GM21423 (cell line): ENCODE results near the gene REEP3.
"Not testable (repeated sequence)": the region's sequence is repeated elsewhere in the genome, so short reads cannot be mapped to it uniquely, and the experiment has no call there.

Experiments
- ATAC-seq: cut with Tn5 transposase; IDR thresholded peaks from one replicate; pipeline ENCODE4 v1.9.1; 2021; ENCODE audit warnings: mild to moderate bottlenecking, moderate library complexity; ENCODE audit not compliant: unreplicated experiment

The REEP3 gene

DNA sequence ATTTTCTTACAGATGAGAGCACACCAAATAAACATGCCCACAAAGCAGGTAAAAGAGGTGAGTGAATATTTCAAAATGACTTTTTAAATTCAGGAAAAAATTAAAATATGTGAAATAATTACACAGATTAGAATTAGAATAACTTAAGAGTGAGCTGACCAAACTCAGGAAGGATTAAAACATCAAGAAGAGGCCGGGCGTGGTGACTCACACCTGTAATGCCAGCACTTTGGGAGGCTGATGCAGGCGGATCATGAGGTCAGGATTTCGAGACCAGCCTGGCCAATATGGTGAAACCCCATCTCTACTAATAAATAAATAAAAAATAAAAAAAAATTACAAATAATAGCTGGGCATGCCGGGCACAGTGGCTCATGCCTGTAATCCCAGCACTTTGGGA lies 140.1 kb downstream of the REEP3 start:
- ATAC-seq, result no peak

DNA sequence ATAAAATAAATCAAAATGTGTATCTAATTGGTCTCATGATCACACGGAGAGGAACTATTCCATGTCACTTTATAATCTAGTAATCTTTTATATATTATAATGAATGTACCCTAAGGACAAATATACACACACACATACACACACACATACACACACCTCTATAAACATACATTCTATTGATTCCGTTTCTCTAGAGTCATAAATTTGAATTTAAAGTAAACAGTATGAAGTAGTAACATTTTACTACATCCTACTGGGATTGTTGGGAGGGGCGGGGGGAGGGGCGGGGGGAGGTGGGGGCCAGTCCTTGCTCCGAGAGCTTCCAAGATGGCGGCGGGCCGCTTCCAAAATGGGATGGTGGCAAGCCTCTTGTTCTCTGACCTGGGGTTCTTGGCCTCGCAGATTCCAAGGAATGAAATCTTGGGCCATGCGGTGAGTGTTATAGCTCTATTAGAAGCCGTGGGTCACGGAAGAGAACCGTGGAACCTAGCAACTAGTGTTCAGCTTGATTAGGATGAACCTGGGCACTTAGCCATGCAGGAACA lies 143.2 kb downstream of the REEP3 start:
- no peak for ATAC-seq

DNA sequence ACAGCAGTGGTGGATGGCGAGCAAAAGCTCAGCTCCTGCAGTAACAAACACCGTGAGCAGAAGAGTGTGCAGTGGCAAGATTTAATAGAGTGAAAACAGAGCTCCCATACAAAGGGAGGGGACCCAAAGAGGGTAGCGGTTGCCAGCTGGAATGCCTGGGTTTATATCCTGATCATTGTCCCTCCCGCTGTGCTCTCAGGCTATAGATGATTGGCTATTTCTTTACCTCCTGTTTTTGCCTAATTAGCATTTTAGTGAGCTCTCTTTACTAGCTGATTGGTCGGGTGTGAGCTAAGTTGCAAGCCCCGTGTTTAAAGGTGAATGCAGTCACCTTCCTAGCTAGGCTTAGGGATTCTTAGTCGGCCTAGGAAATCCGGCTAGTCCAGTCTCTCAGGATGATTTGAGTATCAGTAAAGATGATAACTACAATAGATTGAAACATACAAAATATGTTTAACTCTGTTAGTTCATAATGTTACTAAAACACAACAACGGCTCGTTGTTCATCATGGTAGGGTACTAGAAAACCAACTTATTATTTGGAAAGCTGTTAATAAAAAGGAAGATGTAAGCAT lies 143.9 kb downstream of the REEP3 start:
- ATAC-seq, result not testable (repeated sequence)

DNA sequence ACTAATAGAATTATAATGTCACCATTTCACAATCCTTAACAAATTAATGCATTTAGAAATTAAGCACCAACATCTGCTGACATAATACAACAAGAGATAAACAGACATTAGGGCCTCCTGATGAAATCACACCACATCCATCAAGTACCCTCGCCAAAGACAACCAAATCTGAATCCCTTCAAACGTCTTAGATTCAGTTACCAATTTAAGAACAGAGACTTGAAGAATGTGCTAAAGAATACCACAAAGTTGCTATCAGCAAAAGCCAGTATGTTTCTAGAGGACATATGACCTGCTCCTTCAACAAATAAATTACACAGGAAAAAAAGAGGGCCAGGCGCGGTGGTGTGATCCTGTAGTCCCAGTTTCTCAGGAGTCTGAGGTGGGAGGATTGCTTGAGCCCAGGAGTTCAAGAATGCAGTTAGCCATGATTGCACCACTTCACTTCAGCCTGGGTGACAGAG lies 144.5 kb downstream of the REEP3 start:
- no peak for ATAC-seq

DNA sequence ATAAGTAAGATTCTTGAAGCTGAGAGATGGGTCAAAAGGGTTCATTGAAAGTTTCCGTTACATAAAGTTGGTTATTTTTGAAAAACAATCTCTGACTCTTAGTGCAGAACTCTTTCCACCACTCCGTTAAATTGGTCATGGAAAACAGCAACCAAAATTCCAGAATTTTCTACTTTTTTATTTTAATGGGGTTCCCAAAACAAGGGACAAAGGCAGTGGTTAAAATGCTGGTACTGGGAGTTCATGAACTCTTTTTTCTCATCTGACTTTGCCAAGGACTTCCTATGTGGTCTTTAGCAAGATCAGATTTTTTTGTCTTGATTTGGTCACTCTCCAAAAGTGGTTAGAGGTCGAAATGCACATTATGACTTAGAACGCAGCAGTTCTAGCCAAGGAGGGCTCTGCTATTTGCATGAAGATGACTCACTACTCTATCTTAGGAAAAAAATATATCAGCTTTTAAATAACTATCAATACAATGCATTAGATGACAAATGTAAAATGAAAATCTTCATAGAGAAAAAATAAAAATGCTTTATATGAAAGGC lies 145.7 kb downstream of the REEP3 start:
- no peak for ATAC-seq

DNA sequence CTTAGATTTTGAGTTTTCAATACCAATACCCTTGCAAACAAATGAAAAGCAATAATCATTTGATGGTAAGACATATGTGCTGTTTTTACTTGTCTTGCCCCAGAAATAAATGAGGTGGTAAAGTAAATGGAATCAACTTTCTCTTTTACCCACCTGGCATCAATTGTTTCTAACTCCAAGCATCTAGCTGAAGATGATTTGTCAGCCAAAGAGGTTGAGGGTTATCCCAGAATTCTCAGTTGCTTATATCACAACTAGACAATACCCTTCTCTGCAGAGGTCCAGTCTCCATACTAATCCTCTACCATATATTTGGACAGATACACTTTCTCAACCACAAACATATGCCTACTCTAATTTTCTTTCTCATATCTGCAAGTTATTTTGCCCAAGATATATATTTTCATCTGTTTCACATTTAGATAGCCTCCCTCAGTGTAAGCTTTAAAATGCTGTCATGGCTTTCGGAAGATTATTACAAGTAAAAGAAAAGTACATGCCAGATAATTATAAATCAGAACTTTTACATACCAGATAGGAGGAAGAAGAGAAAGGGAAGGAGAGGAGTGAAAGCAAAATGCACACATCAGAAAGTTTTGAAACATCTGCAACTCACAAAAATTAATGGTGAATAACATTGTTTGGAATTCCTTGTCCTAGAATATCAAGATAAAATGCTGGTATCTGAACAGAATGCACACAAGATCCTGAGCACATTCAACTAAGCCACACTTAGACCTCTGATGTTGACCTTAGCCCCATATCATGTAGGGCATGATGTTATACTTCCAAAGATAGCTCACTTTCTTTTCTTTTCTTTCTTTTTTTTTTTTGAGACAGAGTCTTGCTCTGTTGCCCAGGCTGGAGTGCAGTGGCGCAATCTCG lies 146.6 kb downstream of the REEP3 start:
- no peak for ATAC-seq

DNA sequence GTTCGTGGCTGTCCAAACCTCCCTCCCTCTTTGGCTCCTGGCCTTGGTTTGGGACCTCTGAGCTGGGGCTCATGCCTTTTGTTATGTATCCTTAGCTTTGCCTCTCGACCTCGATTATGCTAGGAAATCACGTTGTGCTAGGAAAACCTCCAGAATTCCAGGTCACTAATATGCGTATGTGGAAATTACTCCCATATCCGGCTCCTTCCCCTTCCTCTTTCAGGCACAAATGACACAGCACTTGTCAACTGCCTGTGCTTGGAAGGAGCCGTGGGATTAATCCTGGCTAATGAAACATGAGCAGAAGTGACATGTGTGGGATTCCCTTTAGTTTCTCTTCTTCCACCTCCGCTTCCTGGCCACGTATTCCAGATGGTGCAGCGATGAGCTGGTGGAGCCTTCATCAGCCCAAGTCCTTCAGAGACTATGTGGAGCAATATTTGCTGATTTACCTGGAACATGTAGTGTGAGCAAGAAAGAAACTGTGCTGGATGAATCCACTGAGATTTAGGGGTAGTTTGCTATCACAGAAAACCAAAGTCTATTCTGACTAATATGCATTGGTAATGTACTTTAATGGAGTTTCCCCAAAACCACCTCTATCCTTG lies 149.2 kb downstream of the REEP3 start:
- no peak for ATAC-seq

DNA sequence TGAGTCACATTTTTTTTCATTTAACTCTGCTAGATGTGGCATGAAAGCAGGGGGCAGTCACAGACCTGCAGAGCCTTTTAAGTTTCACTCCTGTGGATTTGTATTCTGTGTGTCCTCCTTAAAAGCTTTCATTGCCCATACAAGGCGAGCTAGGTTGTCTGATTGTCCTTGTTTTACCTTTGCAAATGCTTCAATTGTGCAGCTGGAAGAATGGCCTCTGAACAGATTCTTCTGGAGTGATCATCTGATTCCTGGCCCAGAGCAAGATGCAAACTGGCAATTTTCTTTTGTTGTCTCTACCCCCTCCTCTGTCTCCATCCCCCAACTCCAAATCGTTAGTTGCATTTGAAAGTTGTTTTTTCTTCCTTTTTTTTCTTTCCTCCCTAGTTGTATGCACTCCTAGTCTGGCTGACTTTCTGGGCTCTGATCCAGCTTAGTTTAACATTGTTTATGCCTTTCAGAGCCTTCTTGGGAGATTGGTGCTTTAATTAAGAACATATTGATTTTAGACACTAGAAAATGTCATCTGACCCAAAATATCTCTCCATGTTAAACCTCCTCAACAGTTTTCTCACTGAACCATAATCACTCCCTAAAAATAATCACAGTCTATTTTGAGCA lies 150.2 kb downstream of the REEP3 start:
- ATAC-seq, result no peak

DNA sequence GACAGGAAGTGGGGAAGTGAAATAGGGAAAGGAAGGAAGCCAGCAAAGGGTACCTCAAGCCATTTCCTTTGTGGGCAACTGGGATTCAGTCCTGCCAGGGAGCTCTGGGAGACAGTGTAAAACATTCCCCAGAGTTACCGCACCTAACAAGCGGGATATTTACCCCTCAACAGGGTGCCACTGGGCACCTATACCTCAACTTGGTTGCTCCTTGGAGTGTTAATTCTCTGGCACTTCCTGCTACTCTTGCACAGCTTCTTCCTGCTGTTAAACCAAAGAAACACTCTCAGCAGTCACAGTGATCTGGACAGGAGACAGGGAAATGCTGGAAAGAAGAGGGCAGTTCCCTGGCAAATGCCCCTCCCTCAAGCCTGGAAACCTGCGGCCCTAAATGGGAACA lies 151.3 kb downstream of the REEP3 start:
- ATAC-seq, result no peak

DNA sequence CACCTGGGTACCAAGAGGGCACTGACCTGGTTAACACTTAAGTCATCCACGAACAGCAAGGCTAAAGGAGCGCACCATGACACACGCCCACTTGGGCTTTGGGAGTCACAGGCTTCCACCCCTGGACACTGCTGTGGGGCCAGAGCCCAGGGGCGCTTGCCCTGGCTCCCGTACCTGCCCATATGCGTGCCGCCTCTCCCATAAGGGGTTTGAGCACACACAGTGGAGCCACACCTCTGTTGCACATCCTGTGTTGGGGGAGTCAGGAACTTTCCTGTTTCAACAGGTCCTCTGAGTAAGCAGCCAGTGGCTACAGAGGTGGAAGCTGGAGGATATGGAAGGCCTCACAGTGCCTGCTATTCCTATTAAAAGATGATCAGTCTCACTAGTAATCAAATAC lies 152.0 kb downstream of the REEP3 start:
- ATAC-seq, result no peak

DNA sequence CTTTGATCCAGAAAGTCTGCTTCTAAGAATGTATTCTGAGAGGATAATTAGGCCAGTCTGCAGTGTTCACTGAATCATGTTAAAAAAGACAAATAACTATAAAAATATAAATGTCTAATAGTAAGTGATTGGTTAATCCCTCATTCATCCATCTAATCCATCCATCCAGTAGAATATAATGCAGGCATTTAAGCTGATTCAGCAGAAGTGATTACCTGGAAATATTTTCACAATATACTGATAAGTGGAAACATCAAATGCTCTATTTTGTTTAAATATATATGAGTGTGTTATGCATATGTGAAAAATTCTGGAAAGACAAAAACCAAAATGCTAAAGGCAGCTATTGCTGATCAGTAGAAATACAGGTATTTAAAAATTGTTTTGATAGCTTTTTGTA lies 152.6 kb downstream of the REEP3 start:
- ATAC-seq, result no peak
